GM19452 (cell line): ENCODE measurements around the gene OPALIN.
A peak's percentile ranks its signal among the peaks of the same experiment; 100 is the strongest.

Source experiments
- ATAC-seq: cut with Tn5 transposase; IDR thresholded peaks from one replicate; pipeline ENCODE4 v1.9.1; 2021; ENCODE audit not compliant: unreplicated experiment

OPALIN gene, protein sequence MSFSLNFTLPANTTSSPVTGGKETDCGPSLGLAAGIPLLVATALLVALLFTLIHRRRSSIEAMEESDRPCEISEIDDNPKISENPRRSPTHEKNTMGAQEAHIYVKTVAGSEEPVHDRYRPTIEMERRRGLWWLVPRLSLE

DNA sequence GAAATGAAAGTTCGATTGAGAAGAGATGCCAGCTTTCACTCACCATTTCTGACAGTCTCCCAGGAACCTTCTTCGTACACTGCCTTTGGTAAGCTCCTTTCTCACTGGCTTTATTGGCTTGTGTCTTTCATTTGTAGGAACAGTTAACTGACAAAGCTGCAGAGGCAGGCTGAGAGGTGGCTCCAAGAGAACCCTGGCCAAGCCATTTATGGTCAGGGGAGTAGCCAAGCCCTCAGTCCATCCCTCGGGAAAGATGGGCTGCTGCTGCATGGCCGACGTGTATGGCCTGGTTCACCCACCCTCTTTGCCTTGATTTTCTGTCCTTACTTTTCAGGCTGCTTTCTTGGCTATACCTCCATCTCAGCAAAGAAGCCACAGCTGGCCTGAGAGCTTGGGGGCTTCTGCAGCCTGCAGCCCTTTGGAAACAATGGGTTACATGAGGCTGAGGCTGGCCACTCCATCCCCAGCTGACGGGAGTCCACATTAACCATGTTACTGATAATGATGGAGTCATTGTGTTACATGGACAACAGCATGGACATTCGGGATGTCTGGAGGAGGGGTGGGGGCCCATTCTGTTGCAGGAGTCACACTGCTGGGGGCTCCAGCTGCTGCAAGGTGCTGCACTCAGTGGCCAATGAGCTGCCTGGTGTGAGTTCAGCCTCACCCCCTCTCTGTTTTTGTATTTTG is at the start of gene OPALIN:
TSS of gene OPALIN (minus strand) at position 152 of the 690 bp plus-strand sequence. CDS start at position 46, 106 bp downstream.
- no peak for ATAC-seq

DNA sequence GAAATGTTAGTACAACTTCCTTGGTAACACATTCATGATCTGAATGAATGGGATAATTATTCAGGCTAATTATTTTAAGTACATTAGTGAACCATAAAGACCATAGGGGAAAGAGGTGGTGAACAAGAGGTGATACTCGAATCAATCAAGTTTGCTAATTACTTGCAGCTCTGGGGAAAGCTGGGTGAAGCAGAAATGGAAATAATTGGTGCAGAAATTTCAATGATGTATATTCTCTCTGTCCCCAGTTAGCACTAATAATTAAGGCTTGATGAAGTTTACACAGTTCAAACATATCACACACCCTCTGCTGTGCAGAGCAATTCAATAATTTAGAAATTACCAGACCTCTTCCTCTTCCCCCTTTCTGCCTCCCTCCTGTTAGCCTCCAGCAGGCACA is 49.4 kb upstream of the OPALIN start:
- no peak for ATAC-seq

DNA sequence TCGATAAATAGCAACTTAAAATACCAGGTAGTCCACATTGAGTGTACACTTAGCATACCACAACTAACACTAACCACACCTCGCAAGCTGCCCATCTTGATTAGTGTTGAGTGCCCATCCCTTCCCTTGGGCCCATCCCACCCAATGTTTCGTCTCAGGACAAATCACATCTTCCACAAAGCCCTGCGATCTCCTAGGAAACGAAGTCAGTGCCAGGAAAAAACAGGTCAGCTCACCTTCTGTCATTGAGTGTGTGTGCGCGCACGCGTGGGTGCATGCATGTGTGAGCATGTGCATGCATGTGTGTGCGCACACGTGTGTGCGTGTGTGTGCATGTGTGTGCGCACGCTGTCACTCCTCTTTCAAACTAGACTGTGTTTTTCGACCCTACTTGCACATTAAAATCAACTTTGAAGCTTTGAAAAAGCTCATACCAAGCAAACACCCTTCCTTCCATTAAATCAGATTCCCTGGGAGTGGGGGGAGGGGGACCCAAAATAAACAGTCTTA is 48.8 kb upstream of the OPALIN start:
- no peak for ATAC-seq

DNA sequence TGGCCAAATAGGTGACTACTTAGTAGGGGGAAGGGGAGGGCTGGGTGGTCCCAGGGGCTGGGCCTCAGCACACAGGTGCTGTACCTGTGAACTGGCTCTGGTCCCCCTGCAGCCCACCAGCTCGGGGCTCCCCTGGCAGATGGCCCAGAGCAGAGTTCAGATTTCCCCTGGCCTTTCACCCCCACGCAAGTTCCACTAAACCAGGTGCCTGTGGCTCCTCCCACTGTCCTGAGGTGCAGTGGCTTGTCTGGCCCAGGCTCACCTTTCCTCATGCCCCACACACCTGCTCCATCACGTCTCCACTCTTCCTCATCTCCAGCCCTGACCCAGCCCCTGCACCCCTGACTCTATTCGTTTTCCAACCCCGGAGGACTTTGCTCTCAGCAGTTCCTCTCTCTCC is 47.3 kb upstream of the OPALIN start:
- ATAC-seq: no peak

DNA sequence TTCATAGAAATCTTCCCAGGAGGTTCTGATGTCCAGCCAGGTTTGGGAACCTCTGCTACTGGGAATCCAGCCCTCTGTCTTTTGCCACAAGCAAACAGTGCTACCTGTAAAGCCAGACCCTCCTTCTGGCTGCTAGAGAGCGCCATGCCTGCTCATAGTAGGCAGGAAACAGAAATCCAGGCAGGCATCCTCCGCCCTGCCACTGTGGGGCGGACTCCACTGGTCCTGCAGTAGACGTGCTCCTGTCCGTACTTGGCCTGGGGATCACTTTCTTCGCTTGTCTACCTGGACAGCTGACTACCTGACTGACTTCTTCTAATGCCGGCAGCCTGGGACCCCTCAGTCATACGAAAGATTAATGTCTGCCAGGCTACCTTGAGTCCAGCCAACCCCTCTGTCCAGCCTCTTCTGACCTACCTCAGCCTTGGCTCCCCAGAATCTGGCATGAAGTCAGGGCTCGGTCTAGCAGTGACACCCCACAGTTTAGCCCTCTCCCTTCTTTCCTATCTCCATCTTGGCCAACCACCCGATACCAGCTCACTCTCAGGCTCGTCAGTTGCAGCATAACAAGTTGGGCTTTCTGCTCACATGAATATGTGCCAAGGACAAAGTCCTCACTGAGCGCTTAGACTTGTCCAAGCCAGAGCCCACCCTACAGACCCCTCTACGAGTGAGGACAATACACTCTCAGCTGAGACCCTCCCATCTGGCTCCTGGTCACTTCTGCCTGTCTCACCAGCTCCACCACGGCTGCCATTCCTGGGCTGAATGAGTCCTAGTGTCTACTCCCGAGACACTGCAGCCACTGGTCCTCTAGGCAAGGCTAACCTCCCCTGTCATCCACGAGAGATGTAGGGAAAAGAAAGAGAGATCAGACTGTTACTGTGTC is 43.9 kb upstream of the OPALIN start:
- ATAC-seq: no peak

DNA sequence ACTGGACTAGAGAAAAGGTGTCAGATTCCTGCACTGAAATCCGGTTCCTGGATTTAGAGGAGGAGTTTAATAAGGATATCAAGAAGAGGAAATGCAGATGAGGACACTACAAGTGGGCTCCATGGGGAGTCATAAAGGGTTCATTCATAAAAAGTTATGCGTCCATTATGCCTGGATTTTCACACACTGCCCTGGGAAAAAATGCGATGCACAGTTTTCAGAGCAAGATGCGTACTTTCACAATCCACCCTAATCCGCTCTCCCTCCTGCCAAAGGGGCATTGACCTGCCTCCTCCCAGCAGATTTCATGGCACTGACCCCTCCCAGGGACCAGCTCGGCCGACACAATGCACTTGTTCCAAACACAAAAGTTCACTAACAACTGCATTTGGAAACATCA is 42.2 kb upstream of the OPALIN start:
- no peak for ATAC-seq

DNA sequence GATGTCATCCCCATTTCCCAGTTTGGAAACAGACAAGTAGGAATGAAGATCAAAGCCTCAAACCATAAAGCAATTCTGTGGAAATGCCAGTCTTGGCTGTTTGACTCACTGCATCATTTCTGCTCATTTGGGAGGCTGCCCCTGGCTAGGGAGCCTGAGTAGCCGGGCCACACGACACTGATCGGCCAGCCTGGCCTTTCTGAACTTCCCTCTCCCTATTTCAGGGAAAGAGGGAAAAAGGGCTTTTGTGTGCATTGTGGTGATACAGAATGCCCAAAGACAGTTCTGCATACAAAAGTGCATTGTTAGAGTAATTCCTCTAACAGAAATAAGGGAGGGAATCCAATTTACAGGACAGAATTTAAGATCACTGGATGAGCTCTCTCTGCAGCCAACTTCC is 41.7 kb upstream of the OPALIN start:
- ATAC-seq: no peak

DNA sequence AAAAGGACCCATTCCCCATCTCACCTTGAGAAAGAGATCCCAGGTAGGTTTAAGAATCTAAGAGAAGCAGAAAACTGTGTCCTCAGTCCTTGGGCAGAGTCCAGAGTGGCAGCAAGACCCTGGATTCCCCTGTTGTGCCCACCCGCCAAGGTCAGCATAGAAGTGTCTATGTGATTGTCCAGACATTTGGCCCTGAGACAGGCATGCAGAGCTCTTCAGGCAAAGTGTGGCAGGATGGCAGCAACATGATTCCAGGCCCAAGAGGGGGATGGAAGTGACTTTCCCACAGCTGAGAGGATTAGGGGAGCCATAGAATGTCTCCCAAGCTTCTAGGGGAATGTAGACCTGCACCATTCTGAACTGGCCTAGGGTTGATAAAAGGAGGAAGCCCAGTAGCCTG is 39.1 kb upstream of the OPALIN start:
- ATAC-seq: no peak

DNA sequence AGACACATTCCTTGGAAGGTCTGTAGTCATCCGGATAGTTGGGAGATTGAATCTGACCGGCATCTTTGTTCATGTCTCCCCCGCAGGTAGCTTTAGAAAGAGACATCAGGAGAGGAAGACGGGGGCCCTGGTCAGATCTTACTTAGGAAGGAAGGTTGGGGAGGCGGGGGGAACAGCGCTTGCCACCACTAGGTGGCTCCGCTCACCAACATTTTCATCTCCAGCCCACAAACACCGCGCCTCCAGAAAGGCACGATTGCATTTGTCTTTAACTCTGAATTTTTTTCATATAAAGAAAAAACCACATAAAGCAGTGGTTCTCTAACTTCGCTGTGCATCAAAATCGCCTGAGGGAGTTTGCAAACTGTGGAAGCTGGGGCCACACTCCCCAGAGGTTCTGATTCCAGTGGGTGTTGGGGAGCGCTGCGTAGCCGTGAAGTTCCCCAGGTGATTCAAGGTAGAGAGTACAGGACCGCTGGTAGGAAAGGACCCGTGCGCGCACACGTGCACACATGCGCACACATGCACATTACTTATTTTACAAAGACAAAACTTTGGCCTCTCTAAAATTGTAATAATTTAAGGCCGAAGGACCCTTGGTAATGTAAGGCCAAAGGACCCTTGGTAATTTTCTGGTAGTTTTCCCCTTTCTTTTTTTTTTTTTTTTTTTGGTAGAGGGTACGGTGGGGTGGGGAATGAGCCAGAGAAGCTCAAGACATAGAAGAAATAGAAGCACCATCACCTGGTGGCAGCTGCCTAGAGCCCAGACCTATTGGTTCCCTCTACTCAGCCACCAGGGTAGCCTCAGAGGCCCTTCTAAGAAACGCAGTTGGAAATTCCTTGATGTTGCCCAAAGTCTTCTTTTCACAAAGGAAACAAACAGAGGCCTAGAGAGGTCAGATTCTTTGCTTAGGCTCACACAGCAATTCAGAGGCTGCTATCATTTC is 37.4 kb upstream of the OPALIN start:
- no peak for ATAC-seq

DNA sequence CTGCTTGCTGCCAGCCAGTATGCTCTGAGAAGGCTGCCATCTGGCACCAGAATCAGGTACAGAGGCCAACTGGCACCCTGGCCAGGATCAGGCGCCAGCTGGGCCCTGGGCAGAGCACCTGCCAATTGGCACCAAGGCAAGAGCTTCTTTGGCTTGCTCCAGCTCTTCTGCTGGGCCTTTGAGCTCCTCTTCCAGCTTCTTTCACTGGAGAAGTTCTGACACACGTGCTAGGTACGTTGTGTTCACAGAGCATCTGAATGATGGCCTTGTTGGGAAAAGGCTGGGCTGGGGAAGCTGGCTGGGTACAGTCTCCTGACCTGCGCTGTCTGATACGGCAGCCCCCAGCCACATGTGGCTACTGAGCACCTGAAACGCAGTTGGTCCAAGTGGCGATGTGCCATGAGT is 31.7 kb upstream of the OPALIN start:
- ATAC-seq: no peak

DNA sequence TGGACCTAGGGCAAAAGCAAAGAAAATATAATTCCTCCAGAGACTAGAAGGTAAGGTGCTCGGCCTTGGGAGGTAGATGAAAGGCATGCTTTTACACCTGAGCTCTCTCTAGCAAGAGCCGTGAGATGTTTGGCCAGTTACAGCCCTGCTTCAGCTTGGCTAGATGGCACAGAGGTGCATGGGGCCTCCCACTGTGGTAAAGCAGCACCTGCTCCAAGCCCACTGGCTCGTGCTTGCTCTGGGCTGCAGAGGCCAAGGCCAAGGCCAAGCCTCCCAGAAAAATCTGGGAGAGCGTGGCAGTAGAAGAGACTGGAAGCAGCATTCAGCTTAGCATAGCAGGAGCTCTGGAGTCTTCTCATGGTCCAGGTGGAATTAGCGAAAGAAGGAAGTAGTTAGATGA is 31.0 kb upstream of the OPALIN start:
- ATAC-seq: no peak

DNA sequence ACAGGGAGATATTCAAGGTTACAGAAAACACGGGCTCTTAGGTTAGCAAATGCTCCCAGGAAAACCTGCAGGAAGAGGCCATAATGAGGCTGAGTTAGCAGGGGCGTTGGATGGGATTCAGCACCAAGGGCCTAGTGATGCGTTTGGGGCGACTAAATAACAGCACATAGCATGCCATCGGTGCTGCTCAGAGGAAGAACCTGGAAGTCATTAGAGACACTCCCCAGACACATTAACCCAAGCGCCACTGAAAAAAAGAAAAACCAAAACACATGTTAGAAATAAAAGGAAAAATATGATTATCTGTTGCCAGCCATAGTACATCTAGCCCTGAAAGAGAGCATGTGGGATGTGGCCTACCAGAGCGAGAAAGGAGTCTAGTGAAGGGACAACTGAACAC is 28.8 kb upstream of the OPALIN start:
- ATAC-seq: no peak

DNA sequence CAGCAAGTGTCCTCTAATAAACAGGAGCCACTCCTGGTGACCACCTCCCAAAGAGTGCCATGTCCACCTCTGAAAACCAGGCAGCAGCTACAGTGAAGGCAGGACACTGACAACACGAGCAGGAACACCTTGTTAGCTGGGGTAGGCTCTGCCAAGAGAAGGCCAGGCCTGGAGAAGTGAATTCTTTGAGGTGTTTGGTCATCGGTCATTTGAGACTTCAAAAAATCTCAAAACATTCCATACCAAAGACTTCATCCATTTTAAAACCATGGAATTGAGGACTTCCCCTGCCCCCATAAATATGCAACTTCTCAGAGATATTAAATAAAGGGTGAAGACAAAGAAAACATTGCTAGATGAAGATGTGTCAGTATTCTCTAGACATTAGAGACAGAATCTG is 28.4 kb upstream of the OPALIN start:
- no peak for ATAC-seq

DNA sequence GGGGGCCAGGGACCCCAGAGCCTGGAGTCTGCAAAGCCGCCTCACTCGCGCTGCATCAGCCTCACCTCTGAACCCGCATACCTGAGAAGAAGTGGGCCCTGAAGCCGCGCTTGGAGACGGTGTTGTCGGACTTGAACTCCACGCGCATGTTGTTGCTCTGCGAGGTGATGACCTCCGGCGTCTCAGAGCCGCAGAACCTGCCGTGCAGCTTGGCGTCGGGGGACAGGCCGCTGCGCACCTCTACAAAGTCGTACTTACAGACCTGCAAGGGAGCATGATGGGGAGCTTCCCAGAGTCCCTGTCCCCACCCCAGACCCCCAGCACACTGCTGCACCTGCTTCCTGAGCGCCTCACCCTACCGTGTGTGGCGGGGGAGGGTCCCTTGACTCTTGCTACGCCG is 25.7 kb upstream of the OPALIN start:
- ATAC-seq: no peak

DNA sequence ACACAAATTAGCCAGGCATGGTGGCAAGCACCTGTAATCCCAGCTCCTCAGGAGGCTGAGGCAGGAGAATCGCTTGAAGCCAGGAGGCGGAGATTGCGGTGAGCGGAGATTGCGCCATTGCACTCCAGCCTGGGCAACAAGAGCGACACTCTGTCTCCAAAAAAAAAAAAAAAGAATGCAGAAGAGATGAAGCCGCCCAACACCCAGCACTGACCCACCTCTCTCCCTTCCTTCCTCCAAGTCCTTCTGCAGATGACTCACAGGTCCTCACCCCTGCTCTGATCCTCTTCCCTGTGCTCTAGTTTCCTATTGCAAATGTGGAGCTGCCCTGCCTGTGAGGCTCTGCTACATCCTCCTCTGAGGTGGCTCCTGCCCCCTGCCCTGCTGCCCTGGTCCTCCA is 22.0 kb upstream of the OPALIN start:
- no peak for ATAC-seq

DNA sequence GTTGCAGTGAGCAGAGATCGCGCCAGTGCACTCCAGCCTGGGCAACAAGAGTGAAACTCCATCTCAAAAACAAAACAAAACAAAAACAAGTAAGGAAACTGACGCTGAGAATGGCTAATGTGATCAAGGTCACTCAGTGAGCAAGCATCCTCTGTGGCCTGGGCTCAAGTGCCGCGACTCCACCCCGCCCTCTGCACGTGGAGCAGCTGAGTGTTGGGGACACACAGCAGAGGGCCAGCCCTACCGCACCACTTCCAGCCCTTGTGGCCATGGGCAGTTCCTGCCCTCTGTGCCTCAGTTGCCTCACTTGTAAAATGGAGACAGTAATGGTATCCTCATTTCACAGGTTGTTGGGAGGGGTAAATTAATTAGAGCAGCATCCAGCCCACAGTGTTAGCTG is 21.0 kb upstream of the OPALIN start:
- ATAC-seq: no peak

DNA sequence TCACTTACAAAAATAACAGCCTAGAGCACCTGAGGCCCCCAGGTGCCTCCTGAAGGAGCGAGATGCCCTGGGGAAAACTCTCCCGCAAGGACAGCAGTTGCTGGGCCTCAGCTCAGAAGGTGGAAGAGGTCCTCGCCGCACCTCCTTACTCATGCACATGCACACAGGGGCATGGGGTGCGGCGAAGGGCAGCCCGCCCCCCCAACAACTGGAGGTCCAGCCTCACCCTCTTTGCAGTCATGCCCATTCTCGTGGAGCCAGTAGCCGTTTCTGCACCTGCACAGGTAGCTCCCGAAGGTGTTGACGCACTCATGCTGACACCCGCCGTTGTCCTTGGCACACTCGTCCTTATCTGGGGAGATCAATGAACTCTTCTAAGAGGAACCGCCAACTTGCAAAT is 19.9 kb upstream of the OPALIN start:
- ATAC-seq: no peak

DNA sequence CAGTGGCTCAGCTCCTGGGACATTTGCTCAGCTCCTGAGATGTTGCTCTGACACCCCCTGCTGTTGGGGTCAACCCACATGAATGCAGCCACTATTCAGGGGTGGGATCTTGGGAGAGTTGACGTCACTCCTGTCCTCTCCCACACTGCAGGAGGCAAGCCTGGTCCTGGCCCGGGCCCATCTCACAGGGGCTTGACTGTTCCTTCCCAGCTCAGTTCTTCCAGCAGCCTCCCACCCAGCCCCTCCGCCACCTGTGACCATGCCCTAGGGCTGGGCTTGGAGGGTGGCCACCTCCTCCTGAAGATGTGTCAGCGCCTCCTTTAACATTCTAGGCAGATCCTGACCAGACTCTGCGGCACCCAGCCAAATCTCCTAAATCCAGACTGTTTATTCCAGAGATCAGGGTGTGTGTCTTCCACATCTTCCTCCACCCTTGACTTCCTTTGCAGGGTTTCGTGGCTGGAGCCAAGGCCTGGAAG is 19.1 kb upstream of the OPALIN start:
- ATAC-seq: no peak

DNA sequence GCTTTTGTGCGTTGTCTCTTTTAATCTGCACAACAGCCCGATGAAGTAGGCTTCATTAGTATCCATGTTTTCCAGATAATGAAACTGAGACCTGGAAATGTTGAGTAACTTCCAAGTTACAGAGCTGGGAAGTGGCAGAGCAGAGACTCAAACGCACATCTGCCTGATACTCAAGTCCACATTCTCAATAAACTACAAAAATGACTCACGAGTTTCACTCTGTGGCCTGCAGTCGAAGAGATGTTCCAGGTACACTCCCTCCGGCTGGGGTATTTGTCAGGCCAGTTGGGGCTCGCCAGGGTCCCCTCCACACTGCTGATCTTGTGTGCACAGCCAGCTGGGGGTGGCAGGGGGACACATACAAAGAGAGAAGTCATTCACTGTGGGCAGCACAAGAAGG is 17.7 kb upstream of the OPALIN start:
- no peak for ATAC-seq

DNA sequence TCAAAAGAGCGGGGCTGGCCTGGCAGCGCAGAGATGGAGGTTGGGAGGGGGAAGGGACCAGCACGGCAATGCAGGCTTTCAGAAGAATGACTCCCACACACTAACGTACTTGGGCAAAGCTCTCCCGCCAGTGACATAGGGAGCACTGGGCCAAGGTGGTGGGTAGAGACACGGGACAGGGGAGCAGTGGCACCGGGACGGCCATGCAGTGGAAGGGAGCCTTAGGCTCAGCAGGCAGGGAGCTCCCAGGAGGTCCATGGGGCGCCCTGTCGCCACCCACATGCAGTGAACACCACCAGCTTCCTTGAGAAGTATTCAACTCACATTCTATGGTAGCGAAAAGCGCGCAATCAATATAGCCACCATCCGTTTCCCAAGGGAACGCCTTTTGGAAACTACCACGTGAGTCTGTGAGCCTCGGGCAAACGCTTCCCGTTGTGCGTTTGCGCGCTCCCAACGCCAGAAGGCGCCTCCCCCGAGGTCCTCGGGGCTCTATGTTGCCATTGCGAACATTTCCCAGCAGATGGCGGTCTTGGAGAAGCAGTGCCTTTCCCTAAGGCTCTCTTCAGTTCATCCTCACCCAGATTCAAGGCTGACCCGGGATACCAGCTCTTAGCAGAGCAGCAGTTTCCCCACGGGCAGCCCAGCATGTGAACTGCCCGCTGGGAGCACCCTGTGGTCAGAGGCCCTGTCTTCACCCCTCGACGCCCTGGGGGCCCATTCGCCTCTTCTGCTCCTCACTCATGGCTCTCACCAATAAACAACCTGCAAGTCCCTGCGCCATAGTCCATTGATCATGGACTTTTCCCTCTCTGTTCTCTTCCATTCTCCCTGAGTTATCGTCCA is 16.4 kb upstream of the OPALIN start:
- ATAC-seq: peak; percentile 79
